ENCODE results near the gene SMDT1. TPM values are rescaled to one million over a fixed set of nuclear protein-coding genes. Genes with fewer than 3 reads are reported as not detected.

SMDT1 gene
- total and polyA plus RNA-seq, 2 of the 4 experiments (the other 2 are of a cell fraction): 2.3 to 15.7 TPM

DNA sequence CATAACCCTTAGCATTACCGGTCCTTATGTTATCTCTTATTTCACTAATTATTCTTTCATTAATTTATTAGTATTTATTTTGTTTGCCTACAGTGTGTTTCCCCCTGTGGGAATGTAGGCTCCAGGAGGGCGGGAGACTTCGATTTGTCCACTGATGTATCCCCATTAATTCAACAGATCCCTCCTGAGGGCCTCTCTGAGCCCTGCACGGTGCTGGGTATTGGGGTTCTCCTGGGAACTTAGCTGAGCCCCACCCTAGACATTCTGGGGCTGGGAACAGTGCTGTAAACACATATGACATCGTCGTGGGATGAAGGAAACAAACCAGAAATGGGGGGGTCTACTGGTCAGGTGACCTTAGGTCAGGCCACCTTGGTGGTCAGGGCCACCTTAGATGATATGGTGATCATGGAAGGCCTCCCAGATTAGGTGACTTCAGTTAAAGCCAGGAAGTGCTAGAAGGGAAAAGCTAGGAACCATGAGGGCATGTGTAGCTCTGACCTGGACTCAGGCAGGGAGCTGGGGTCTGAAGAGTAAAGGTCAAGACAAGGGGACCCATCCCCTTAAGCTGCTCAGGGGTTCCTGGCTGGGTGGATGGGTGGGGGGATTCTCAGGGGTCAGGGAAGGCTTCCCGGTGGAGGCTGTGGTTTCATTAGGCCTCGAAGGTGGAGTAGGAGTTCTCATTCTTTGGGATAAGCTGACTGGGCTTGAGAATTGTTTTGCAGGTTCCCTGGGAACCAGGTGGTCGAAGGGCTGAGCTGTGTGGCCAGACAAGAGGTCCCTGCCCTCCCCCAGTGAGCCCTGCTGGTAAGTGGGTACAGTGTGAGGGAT, 4.4 kb upstream of the SMDT1 start (continued):
- TF ChIP-seq RFX5 (IDR thresholded peaks at IDR 0.05; ENCODE audit: low read depth, low read length): no peak
- no peak for TF ChIP-seq BHLHE40 (IDR thresholded peaks at IDR 0.05; ENCODE audit: low read depth, low read length)

DNA sequence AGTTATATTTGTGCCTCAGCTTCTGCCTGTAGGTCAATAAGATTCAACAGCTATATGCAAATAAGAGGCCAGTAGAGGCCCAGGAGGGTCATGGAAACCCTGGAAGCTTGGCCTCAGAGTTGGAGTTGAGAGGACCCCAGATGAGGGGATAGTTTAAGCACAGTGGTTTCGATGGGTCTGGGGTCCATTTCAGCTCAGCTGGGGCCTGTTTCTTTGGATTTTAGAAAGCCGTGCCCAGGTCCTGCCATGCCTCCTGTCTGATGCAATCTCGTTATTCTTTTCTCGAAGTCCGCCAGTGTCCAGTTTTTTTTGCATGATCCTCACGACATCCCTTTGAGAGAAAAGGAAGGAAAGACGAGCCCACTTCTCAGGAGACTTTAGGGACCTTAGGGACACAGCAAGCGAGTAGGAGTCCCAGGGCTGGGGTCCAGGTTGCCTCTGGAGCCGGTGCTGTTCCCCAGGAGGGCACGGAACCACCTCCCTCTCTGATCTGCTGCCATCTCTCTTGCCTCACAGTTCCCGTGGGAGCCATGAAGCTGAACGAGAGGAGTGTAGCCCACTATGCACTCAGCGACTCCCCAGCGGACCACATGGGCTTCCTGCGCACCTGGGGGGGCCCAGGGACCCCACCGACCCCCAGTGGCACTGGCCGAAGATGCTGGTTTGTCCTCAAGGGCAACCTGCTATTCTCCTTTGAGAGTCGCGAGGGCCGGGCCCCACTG, 2.6 kb upstream of the SMDT1 start:
- Histone ChIP-seq H2BK20ac (ENCODE audit: low read depth, low read length) (no peak overlapping the region), H2BK120ac (ENCODE audit: low read depth, low read length) (no peak overlapping the region), H3K23ac (ENCODE audit: low read depth, low read length) (no peak overlapping the region), H4K8ac (ENCODE audit: low read depth in 2 of 2, low read length in 2 of 2) (no peak overlapping the region), H2AK5ac (ENCODE audit: low read depth, low read length) (no peak overlapping the region), H2BK5ac (ENCODE audit: low read depth, low read length, poor library complexity, severe bottlenecking) (no peak overlapping the region), H3K36me3 (ENCODE audit: control insufficient read depth, insufficient read depth, low read length) (peaks cover 11% of the 10 kb centered on the region), H3K18ac (ENCODE audit: low read depth, low read length) (no peak overlapping the region), H3K4me3 (ENCODE audit: insufficient read depth, low read depth, low read length) (no peak overlapping the region), H3K9me3 (ENCODE audit: control insufficient read depth, insufficient read depth, low read length) (no peaks in the 10 kb centered on the region), H3K27me3 (ENCODE audit: control insufficient read depth, insufficient read depth, low read length) (no peaks in the 10 kb centered on the region), H3K79me1 (ENCODE audit: low read depth in 1 of 2, low read length in 2 of 2) (peaks cover 26 to 49% of the 10 kb centered on the region in 2 experiments), H3K27ac (ENCODE audit: insufficient read depth, low read length) (no peak overlapping the region), H3K9ac (ENCODE audit: low read depth, low read length) (no peak overlapping the region), H4K5ac (ENCODE audit: low read depth, low read length) (no peak overlapping the region), H4K20me1 (ENCODE audit: insufficient read depth, low read length) (no peaks in the 10 kb centered on the region), H3K4me2 (ENCODE audit: low read depth, low read length) (no peak overlapping the region), H4K91ac (ENCODE audit: insufficient read depth, low read depth, low read length) (no peak overlapping the region), H3K14ac (replicated peaks; ENCODE audit: low read depth, low read length) (no peak overlapping the region), H3K4ac (ENCODE audit: low read depth, low read length) (no peak overlapping the region), H3K4me1 (ENCODE audit: control insufficient read depth, insufficient read depth, low read length) (peaks cover 15% of the 10 kb centered on the region), H3K56ac (ENCODE audit: extremely low read depth, insufficient read depth, low read length) (no peak overlapping the region), H2AFZ (replicated peaks; ENCODE audit: low read length, poor library complexity) (no peak overlapping the region), H3K9me1 (ENCODE audit: insufficient read depth, low read length) (peaks cover 22% of the 10 kb centered on the region; the same call in 1 of the 2 replicates), H2BK15ac (ENCODE audit: low read depth, low read length) (no peak overlapping the region), H2AK9ac (replicated peaks; ENCODE audit: low read depth, low read length, poor library complexity) (no peak overlapping the region)
- intact Hi-C loops (cut with micrococcal nuclease) (no loop called here), dilution Hi-C loops (cut with HindIII; ENCODE audit: low sequenced_read_pairs, unreplicated experiment) (no loop called here), in situ Hi-C loops (cut with MboI; ENCODE audit: low sequenced_read_pairs) (no loop called here)
- 92% methylated on average over 12 of the region's 20 CpGs; no CpG with 5 or more reads in 1 of the 2 experiments for WGBS, 2 experiments (ENCODE audit: extremely low coverage in 2 of 2, insufficient read length in 1 of 2)
- no peak for ATAC-seq (ENCODE audit: low read depth)
- TSS peak; percentile 18 for BruUV-seq (replicated peaks)
- POLR2A ChIA-PET (ENCODE audit: unreplicated experiment): no interaction called here
- DNase-seq: no peak
- CTCF ChIA-PET: no interaction called here
- no peak for TF ChIP-seq FOS (IDR thresholded peaks at IDR 0.05; ENCODE audit: low read depth, low read length)
- TF ChIP-seq, protein P1, sequence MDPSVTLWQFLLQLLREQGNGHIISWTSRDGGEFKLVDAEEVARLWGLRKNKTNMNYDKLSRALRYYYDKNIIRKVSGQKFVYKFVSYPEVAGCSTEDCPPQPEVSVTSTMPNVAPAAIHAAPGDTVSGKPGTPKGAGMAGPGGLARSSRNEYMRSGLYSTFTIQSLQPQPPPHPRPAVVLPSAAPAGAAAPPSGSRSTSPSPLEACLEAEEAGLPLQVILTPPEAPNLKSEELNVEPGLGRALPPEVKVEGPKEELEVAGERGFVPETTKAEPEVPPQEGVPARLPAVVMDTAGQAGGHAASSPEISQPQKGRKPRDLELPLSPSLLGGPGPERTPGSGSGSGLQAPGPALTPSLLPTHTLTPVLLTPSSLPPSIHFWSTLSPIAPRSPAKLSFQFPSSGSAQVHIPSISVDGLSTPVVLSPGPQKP (IDR thresholded peaks at IDR 0.05; ENCODE audit: borderline replicate concordance, low read depth, low read length): no peak
- TF ChIP-seq, protein P2, sequence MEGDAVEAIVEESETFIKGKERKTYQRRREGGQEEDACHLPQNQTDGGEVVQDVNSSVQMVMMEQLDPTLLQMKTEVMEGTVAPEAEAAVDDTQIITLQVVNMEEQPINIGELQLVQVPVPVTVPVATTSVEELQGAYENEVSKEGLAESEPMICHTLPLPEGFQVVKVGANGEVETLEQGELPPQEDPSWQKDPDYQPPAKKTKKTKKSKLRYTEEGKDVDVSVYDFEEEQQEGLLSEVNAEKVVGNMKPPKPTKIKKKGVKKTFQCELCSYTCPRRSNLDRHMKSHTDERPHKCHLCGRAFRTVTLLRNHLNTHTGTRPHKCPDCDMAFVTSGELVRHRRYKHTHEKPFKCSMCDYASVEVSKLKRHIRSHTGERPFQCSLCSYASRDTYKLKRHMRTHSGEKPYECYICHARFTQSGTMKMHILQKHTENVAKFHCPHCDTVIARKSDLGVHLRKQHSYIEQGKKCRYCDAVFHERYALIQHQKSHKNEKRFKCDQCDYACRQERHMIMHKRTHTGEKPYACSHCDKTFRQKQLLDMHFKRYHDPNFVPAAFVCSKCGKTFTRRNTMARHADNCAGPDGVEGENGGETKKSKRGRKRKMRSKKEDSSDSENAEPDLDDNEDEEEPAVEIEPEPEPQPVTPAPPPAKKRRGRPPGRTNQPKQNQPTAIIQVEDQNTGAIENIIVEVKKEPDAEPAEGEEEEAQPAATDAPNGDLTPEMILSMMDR (conservative IDR thresholded peaks at IDR 0.05; ENCODE audit: low read depth, low read length): no peak
- no peak for TF ChIP-seq RAD21 (IDR thresholded peaks at IDR 0.05; ENCODE audit: low read length)
- no peak for TF ChIP-seq MAZ (IDR thresholded peaks at IDR 0.05; ENCODE audit: borderline replicate concordance, low read depth, low read length)
- TF ChIP-seq, protein P3, sequence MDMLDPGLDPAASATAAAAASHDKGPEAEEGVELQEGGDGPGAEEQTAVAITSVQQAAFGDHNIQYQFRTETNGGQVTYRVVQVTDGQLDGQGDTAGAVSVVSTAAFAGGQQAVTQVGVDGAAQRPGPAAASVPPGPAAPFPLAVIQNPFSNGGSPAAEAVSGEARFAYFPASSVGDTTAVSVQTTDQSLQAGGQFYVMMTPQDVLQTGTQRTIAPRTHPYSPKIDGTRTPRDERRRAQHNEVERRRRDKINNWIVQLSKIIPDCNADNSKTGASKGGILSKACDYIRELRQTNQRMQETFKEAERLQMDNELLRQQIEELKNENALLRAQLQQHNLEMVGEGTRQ (IDR thresholded peaks at IDR 0.05; ENCODE audit: low read depth, low read length): no peak
- no peak for TF ChIP-seq POLR2A (IDR thresholded peaks at IDR 0.05; ENCODE audit: low read depth, low read length)
- TF ChIP-seq MAFK (IDR thresholded peaks at IDR 0.05; ENCODE audit: low read depth, low read length): no peak
- TF ChIP-seq CHD1 (IDR thresholded peaks at IDR 0.05; ENCODE audit: low read depth, low read length): no peak
- no peak for TF ChIP-seq SMC3 (IDR thresholded peaks at IDR 0.05; ENCODE audit: low read depth, low read length)
